SK-N-SH (cell line): ENCODE measurements around the gene SANBR. TPM values are rescaled to one million over a fixed set of nuclear protein-coding genes. Genes with fewer than 3 reads are reported as not detected.

ENCODE experiments used
- CTCF ChIA-PET: fragments of 300-600, 350-600 bp; formaldehyde crosslinking; extraction: SDS; loops from one replicate; lab custom pipeline; 2021; lab: Yijun Ruan, JAX
- POLR2A ChIA-PET: fragments of 350-600 bp; sonication (Branson Sonifier 250); formaldehyde crosslinking; extraction: SDS; loops from one replicate; lab custom pipeline; 2020; ENCODE audit warnings: antibody characterized with exemption, inconsistent platforms; lab: Yijun Ruan, JAX
- DNase-seq: peaks from one replicate; pipeline ENCODE4 v3.0.0; 2012
- H2AFZ ChIP-seq: fragments of 200-600 bp; sonication (generic); 2 replicates; pipeline ENCODE4 v1.8.1; 2016; ENCODE audit warnings: antibody characterized with exemption, mild to moderate bottlenecking, low read depth
- H3F3A ChIP-seq: fragments of 200-600 bp; sonication (generic); replicated peaks from 2 replicates; pipeline ENCODE3; 2016; ENCODE audit warnings: antibody characterized with exemption, mild to moderate bottlenecking; ENCODE audit not compliant: insufficient read depth
- H3K27ac ChIP-seq, 2 experiments: fragments of 200-500 bp in 1 of 2; fragments of 200-600 bp in 1 of 2; sonication (Bioruptor generic) in 1 of 2; sonication (generic), shearing (Covaris generic) in 1 of 2; 2 replicates each; pipeline versions ENCODE4 v1.5.1 to v1.6.1; 2014 to 2016; ENCODE audit warnings: low read depth in 2 of 2, inconsistent platforms in 1 of 2, low read length in 1 of 2, mild to moderate bottlenecking in 1 of 2, mixed read lengths in 1 of 2
- H3K27me3 ChIP-seq: fragments of 200-600 bp; sonication (generic), shearing (Covaris generic); 2 replicates; pipeline ENCODE4 v1.6.1; 2016; ENCODE audit warnings: mixed run types; ENCODE audit not compliant: insufficient read depth
- H3K36me3 ChIP-seq, 2 experiments: fragments of 200-500 bp in 1 of 2; fragments of 200-600 bp in 1 of 2; sonication (Bioruptor generic) in 1 of 2; sonication (generic) in 1 of 2; replicated peaks in 1 of 2; 2 replicates each; pipeline versions ENCODE3 to v1.5.1; 2014 to 2016; ENCODE audit warnings: low read length in 1 of 2, mild to moderate bottlenecking in 1 of 2; ENCODE audit not compliant: insufficient read depth in 2 of 2, control insufficient read depth in 1 of 2
- H3K4me1 ChIP-seq, 2 experiments: fragments of 200-500 bp in 1 of 2; fragments of 200-600 bp in 1 of 2; sonication (Bioruptor generic) in 1 of 2; sonication (generic), shearing (Covaris generic) in 1 of 2; 2 replicates each; pipeline versions ENCODE4 v1.5.1 to v1.6.1; 2014 to 2016; ENCODE audit warnings: low read depth in 1 of 2, low read length in 1 of 2, mixed run types in 1 of 2; ENCODE audit not compliant: insufficient read depth in 2 of 2, control insufficient read depth in 1 of 2
- H3K4me2 ChIP-seq: fragments of 200-600 bp; sonication (generic), shearing (Covaris generic); 2 replicates; pipeline ENCODE4 v1.6.1; 2017; ENCODE audit warnings: mixed run types
- H3K4me3 ChIP-seq, 2 experiments: fragments of 200-500 bp in 1 of 2; fragments of 200-600 bp in 1 of 2; sonication (Bioruptor generic) in 1 of 2; sonication (generic), shearing (Covaris generic) in 1 of 2; 2 replicates each; pipeline versions ENCODE4 v1.5.1 to v1.8.1; 2014 to 2016; ENCODE audit warnings: low read depth in 2 of 2, inconsistent platforms in 1 of 2, low read length in 1 of 2, mild to moderate bottlenecking in 1 of 2, mixed read lengths in 1 of 2, moderate library complexity in 1 of 2
- H3K79me2 ChIP-seq: fragments of 200-600 bp; sonication (generic); 2 replicates; pipeline ENCODE4 v1.8.1; 2017; ENCODE audit warnings: mild to moderate bottlenecking; ENCODE audit not compliant: insufficient read depth
- H3K9ac ChIP-seq: fragments of 200-600 bp; sonication (generic); 2 replicates; pipeline ENCODE4 v1.6.1; 2017; ENCODE audit warnings: mixed run types
- H3K9me2 ChIP-seq: fragments of 200-600 bp; sonication (generic); 2 replicates; pipeline ENCODE4 v1.6.1; 2017; ENCODE audit warnings: mixed run types
- H3K9me3 ChIP-seq: fragments of 200-600 bp; sonication (generic); 2 replicates; pipeline ENCODE4 v1.6.1; 2017; ENCODE audit warnings: mixed run types, mild to moderate bottlenecking, moderate library complexity
- H4K20me1 ChIP-seq: fragments of 200-600 bp; sonication (generic); 2 replicates; pipeline ENCODE4 v1.6.1; 2017; ENCODE audit warnings: mild to moderate bottlenecking, mixed run types; ENCODE audit not compliant: insufficient read depth
- ELF1 ChIP-seq: IDR thresholded peaks from 2 replicates; pipeline ENCODE4 v1.4.0; 2012
- EZH2phosphoT487 ChIP-seq: fragments of 200-600 bp; sonication (generic); IDR thresholded peaks from 2 replicates; pipeline ENCODE4 v1.6.1; 2017; ENCODE audit warnings: low read depth, mixed run types, mild to moderate bottlenecking, antibody characterized with exemption, moderate library complexity, borderline replicate concordance
- FOSL2 ChIP-seq: IDR thresholded peaks from 2 replicates; pipeline ENCODE4 v1.4.0; 2012; ENCODE audit warnings: low read depth, mild to moderate bottlenecking, moderate library complexity, borderline replicate concordance
- TEAD4 ChIP-seq: IDR thresholded peaks from 2 replicates; pipeline ENCODE4 v1.4.0; 2012; ENCODE audit warnings: mild to moderate bottlenecking, borderline replicate concordance; ENCODE audit not compliant: insufficient read depth
- YY1 ChIP-seq: IDR thresholded peaks from 2 replicates; pipeline ENCODE4 v1.4.0; 2012; ENCODE audit warnings: low read depth, mild to moderate bottlenecking
- polyA plus RNA-seq, 3 experiments: library from polyadenylated mRNA; depleted of rRNA; stranded (reverse); fragments of >200 nt; gene quantifications; 2 replicates each; pipeline ENCODE4 v1.2.3, GENCODE V29; 2012
- TF ChIP-seq, protein P1 (sequence below): IDR thresholded peaks from 2 replicates; pipeline ENCODE4 v1.6.1; 2012; ENCODE audit warnings: mild to moderate bottlenecking, low read depth, low read length, moderate library complexity
- TF ChIP-seq, protein P2 (sequence below): IDR thresholded peaks from 2 replicates; pipeline ENCODE4 v1.4.0; 2012; ENCODE audit warnings: low read depth, borderline replicate concordance

The SANBR gene
- polyA plus RNA-seq, 1 of the 3 experiments (the other 2 are of a cell fraction) = 4.3 TPM

DNA sequence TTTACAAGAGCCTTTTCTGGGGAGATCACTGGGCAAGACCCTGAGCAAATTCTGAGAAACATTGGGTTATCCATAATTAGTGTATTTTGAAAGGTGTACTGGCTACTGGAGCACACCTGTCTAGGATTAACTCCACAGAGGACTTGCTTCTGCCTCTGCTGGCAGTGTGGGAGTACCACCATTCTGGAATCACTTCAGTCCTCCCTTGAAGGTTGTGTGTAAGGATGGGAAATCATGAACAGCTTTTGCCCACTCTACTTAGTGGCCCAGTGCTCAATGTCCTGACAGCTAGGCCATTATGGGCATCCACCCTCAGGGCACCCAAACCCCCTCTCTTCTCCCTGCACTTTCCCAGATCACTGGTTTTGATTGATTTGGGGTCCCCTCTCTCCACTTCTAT is 8.1 kb upstream of the SANBR start:
- no peak for TF ChIP-seq ELF1
- H3F3A ChIP-seq = no peaks in the 10 kb centered on the region
- POLR2A ChIA-PET = no interaction called here

DNA sequence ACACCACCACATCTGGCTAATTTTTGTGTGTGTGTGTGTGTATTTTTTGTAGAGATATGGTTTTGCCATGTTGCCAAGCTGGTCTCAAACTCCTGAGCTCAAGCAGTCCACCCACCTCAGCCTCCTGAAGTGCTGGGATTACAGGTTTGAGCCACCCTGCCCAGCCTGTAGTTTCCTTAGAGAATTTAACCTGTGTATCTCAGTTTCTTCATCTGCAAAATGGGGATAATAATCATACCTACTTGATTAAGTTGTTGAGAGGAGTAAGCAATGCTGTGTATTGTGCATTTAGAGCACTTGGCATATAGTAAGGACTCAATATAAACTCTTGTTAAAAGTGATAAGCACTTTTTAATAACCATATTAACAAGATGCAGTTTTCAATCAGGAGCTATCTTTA is 6.3 kb upstream of the SANBR start:
- Histone ChIP-seq H3K27me3 (no peaks in the 10 kb centered on the region), H3K27ac (no peak overlapping the region), H4K20me1 (no peaks in the 10 kb centered on the region), H3K9me2 (no peaks in the 10 kb centered on the region), H3K36me3 (peaks cover 0 to 12% of the 10 kb centered on the region in 2 experiments), H3K9ac (no peak overlapping the region), H3K4me2 (no peak overlapping the region), H3F3A (no peaks in the 10 kb centered on the region), H3K4me3 (no peak overlapping the region), H2AFZ (no peak overlapping the region), H3K79me2 (no peaks in the 10 kb centered on the region), H3K4me1 (no peaks in the 10 kb centered on the region), H3K9me3 (no peaks in the 10 kb centered on the region)
- no peak for DNase-seq
- POLR2A ChIA-PET = no interaction called here
- CTCF ChIA-PET = interaction anchor here (1.4 to 1.6 kb wide), 2 partner anchors 28 to 60 kb away, joined by 3 to 4 read pairs; no protein-coding TSS in a partner anchor
- TF ChIP-seq, protein P1, sequence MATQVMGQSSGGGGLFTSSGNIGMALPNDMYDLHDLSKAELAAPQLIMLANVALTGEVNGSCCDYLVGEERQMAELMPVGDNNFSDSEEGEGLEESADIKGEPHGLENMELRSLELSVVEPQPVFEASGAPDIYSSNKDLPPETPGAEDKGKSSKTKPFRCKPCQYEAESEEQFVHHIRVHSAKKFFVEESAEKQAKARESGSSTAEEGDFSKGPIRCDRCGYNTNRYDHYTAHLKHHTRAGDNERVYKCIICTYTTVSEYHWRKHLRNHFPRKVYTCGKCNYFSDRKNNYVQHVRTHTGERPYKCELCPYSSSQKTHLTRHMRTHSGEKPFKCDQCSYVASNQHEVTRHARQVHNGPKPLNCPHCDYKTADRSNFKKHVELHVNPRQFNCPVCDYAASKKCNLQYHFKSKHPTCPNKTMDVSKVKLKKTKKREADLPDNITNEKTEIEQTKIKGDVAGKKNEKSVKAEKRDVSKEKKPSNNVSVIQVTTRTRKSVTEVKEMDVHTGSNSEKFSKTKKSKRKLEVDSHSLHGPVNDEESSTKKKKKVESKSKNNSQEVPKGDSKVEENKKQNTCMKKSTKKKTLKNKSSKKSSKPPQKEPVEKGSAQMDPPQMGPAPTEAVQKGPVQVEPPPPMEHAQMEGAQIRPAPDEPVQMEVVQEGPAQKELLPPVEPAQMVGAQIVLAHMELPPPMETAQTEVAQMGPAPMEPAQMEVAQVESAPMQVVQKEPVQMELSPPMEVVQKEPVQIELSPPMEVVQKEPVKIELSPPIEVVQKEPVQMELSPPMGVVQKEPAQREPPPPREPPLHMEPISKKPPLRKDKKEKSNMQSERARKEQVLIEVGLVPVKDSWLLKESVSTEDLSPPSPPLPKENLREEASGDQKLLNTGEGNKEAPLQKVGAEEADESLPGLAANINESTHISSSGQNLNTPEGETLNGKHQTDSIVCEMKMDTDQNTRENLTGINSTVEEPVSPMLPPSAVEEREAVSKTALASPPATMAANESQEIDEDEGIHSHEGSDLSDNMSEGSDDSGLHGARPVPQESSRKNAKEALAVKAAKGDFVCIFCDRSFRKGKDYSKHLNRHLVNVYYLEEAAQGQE = no peak
- no peak for TF ChIP-seq EZH2phosphoT487
- TF ChIP-seq TEAD4 = no peak
- no peak for TF ChIP-seq FOSL2
- TF ChIP-seq, protein P2, sequence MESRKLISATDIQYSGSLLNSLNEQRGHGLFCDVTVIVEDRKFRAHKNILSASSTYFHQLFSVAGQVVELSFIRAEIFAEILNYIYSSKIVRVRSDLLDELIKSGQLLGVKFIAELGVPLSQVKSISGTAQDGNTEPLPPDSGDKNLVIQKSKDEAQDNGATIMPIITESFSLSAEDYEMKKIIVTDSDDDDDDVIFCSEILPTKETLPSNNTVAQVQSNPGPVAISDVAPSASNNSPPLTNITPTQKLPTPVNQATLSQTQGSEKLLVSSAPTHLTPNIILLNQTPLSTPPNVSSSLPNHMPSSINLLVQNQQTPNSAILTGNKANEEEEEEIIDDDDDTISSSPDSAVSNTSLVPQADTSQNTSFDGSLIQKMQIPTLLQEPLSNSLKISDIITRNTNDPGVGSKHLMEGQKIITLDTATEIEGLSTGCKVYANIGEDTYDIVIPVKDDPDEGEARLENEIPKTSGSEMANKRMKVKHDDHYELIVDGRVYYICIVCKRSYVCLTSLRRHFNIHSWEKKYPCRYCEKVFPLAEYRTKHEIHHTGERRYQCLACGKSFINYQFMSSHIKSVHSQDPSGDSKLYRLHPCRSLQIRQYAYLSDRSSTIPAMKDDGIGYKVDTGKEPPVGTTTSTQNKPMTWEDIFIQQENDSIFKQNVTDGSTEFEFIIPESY = no peak
- no peak for TF ChIP-seq YY1

More for the DNA sequence above, 8.1 kb upstream of the SANBR start:
- Histone ChIP-seq H3K4me1 (no peaks in the 10 kb centered on the region), H3K36me3 (peaks cover 0 to 12% of the 10 kb centered on the region in 2 experiments), H3K27me3 (no peaks in the 10 kb centered on the region), H2AFZ (no peak overlapping the region), H3K4me3 (no peak overlapping the region), H3K9me2 (no peaks in the 10 kb centered on the region), H4K20me1 (no peaks in the 10 kb centered on the region), H3K9ac (no peak overlapping the region), H3K79me2 (no peaks in the 10 kb centered on the region), H3K9me3 (no peaks in the 10 kb centered on the region), H3K27ac (no peak overlapping the region), H3K4me2 (no peak overlapping the region)
- no peak for DNase-seq
- CTCF ChIA-PET = interaction anchor here (1.5 kb wide), 1 partner anchor 58 kb away, joined by 4 read pairs; no protein-coding TSS in a partner anchor
